Keratinocyte (primary cell): Measurements from ENCODE around the gene PRRX1.

Experiments used
- EZH2 ChIP-seq: IDR thresholded peaks from one replicate; pipeline ENCODE4 v1.6.1; 2012; ENCODE audit warnings: inconsistent platforms, mild to moderate bottlenecking, low read length, moderate library complexity
- TF ChIP-seq, protein P1 (sequence below), 3 experiments: IDR thresholded peaks in 1 of 3; conservative IDR thresholded peaks in 1 of 3; optimal IDR thresholded peaks in 1 of 3; 2 replicates in 2 of 3; 3 replicates in 1 of 3; pipeline versions ENCODE3 to v1.5.1; 2011; ENCODE audit warnings: low read length in 3 of 3, mild to moderate bottlenecking in 3 of 3, moderate library complexity in 2 of 3, control low read depth in 1 of 3, inconsistent platforms in 1 of 3; ENCODE audit not compliant: insufficient read depth in 2 of 3; ENCODE audit errors: extremely low read depth in 1 of 3

DNA sequence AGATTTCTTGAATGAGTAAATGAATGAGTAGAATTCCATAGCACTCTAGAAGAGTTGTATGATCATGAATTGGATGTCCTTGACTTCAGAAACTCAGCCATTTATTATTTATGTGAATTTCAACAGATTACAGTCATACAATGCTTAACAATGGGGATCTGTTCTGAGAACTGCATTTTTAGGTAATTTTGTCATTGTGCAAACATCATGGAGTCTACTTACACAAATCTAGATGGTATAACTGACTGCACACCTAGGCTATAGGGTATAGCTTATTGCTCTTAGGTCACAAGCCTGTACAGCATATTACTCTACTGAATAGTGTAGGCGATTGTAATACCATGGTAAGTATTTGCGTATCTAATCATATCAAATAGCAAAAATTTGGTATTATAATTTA is 59.6 kb downstream of the PRRX1 start:
- TF ChIP-seq, protein P1, sequence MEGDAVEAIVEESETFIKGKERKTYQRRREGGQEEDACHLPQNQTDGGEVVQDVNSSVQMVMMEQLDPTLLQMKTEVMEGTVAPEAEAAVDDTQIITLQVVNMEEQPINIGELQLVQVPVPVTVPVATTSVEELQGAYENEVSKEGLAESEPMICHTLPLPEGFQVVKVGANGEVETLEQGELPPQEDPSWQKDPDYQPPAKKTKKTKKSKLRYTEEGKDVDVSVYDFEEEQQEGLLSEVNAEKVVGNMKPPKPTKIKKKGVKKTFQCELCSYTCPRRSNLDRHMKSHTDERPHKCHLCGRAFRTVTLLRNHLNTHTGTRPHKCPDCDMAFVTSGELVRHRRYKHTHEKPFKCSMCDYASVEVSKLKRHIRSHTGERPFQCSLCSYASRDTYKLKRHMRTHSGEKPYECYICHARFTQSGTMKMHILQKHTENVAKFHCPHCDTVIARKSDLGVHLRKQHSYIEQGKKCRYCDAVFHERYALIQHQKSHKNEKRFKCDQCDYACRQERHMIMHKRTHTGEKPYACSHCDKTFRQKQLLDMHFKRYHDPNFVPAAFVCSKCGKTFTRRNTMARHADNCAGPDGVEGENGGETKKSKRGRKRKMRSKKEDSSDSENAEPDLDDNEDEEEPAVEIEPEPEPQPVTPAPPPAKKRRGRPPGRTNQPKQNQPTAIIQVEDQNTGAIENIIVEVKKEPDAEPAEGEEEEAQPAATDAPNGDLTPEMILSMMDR (optimal IDR thresholded peaks at IDR 0.05 in 1 of 3, IDR thresholded peaks at IDR 0.05 in 1 of 3, conservative IDR thresholded peaks at IDR 0.05 in 1 of 3; ENCODE audit: extremely low read depth in 1 of 3, insufficient read depth in 2 of 3, low read length in 3 of 3): no peak
- no peak for TF ChIP-seq EZH2
